Measurements from ENCODE around the gene UGT1A8. TPM values are rescaled to one million over a fixed set of nuclear protein-coding genes. Genes with fewer than 3 reads are reported as not detected.
"Not testable (repeated sequence)": the region's sequence is repeated elsewhere in the genome, so short reads cannot be mapped to it uniquely, and the experiment has no call there.

Gene UGT1A8
- total RNA-seq, 2 experiments from 2014 or later: not detected

- Mint-ChIP-seq H3K27ac (no peak overlapping the region), H3K27me3 (peaks cover 12% of the 10 kb centered on the region), H3K36me3 (ENCODE audit: low read depth) (no peaks in the 10 kb centered on the region), H3K9me3 (no peaks in the 10 kb centered on the region), H3K4me3 (no peak overlapping the region), H3K4me1 (no peaks in the 10 kb centered on the region)
- ChIA-PET POLR2A (no interaction called here), CTCF (no interaction called here)
- no peak for DNase-seq
These were observed 13.9 kb upstream of the UGT1A8 start for GRCh38 chr2:233603520-233603919.

DNA sequence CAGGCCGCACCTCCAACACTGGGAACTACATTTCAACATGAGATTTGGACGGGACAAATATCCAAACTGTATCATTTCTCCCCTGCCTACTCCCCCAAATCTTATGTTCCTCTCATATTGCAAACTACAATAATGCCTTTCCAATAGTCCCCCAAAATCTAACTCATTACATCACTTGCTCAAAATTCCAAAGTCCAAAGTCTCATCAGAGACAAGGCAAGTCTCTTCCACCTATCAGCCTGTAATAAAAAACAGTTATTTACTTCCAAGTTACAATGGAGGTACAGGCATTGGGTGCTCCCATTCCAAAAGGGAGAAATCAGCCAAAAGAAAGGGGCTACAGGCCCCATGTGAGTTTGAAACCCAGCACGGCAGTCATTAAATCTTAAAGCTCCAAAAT is 12.6 kb upstream of the UGT1A8 start:
- no peaks in the 10 kb centered on the region for H3K4me1 Mint-ChIP-seq
- POLR2A ChIA-PET: no interaction called here

DNA sequence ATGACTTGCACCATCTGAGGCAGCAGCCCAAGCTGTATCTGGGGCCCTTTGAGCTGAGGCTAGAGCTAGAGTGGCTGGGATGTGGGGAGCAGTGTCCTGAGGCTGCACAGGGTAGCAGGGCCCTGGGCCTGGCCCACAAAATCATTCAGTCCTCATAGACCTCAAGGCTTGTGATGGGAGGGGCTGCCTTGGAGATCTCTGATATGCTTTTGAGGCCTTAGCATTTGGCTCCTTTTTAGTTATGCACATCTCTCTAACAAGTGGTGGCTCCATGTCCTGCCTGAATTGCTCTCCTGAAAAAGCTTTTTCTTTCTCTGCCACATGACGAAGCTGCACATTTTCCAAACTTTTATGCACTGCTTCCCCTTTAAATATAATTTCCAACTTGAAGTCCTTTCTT is 11.8 kb upstream of the UGT1A8 start:
- peaks cover 3% of the 10 kb centered on the region for H3K9me3 Mint-ChIP-seq
- H3K36me3 Mint-ChIP-seq (ENCODE audit: low read depth): no peaks in the 10 kb centered on the region
- H3K4me1 Mint-ChIP-seq: no peaks in the 10 kb centered on the region
- POLR2A ChIA-PET: interaction anchor here (0.5 kb wide), 1 partner anchor 1538 kb away, joined by 3 read pairs; no protein-coding TSS in a partner anchor
- CTCF ChIA-PET: no interaction called here
- no peak for DNase-seq
- H3K27me3 Mint-ChIP-seq: peaks cover 2% of the 10 kb centered on the region
- no peak overlapping the region for H3K27ac Mint-ChIP-seq
- H3K4me3 Mint-ChIP-seq: no peak overlapping the region

More for the DNA sequence above, 12.6 kb upstream of the UGT1A8 start:
- H3K4me3 Mint-ChIP-seq: no peak overlapping the region
- no peaks in the 10 kb centered on the region for H3K9me3 Mint-ChIP-seq
- CTCF ChIA-PET: no interaction called here
- no peak for DNase-seq
- H3K27ac Mint-ChIP-seq: no peak overlapping the region
- peaks cover 8% of the 10 kb centered on the region for H3K27me3 Mint-ChIP-seq
- no peaks in the 10 kb centered on the region for H3K36me3 Mint-ChIP-seq (ENCODE audit: low read depth)

DNA sequence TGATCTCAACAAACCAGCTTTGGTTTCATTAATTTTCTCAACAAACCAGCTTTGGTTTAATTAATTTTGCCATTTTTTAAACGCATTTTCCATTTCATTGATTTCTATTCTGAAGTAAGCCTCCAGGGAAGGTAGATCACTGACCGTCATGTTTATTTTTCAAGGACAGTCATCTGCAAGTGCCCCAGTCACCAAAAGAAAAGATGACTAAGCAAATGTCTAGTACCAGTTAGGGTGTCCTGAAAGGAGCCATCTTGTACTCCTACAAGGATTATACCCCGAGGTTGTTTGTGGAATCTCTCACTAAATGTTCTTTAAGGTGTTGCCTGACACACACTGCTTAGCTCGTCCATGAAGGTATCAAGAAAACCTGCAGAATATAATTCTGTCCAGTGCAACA is 6.1 kb upstream of the UGT1A8 start:
- POLR2A ChIA-PET: no interaction called here
- H3K4me1 Mint-ChIP-seq: no peaks in the 10 kb centered on the region
- DNase-seq: no peak
- peaks cover 27% of the 10 kb centered on the region for H3K27me3 Mint-ChIP-seq
- peaks cover 8% of the 10 kb centered on the region for H3K9me3 Mint-ChIP-seq
- no peaks in the 10 kb centered on the region for H3K36me3 Mint-ChIP-seq (ENCODE audit: low read depth)
- no peak overlapping the region for H3K4me3 Mint-ChIP-seq
- CTCF ChIA-PET: no interaction called here
- H3K27ac Mint-ChIP-seq: no peak overlapping the region

GRCh38 chr2:233620204-233620603 is 2.8 kb downstream of the UGT1A8 start:
- ChIA-PET POLR2A (no interaction called here), CTCF (no interaction called here)
- DNase-seq: no peak
- no peaks in the 10 kb centered on the region for H3K4me1 Mint-ChIP-seq
- H3K27me3 Mint-ChIP-seq: peaks cover 28% of the 10 kb centered on the region
- peaks cover 3% of the 10 kb centered on the region for H3K9me3 Mint-ChIP-seq
- no peak overlapping the region for H3K27ac Mint-ChIP-seq
- H3K36me3 Mint-ChIP-seq (ENCODE audit: low read depth): no peaks in the 10 kb centered on the region
- no peak overlapping the region for H3K4me3 Mint-ChIP-seq

GRCh38 chr2:233621863-233622262 is 4.4 kb downstream of the UGT1A8 start:
- H3K27ac Mint-ChIP-seq; H3K4me1 Mint-ChIP-seq; CTCF ChIA-PET; POLR2A ChIA-PET; DNase-seq; H3K36me3 Mint-ChIP-seq (ENCODE audit: low read depth); H3K4me3 Mint-ChIP-seq; H3K9me3 Mint-ChIP-seq: not testable (repeated sequence)
- H3K27me3 Mint-ChIP-seq: peaks cover 19% of the 10 kb centered on the region

DNA sequence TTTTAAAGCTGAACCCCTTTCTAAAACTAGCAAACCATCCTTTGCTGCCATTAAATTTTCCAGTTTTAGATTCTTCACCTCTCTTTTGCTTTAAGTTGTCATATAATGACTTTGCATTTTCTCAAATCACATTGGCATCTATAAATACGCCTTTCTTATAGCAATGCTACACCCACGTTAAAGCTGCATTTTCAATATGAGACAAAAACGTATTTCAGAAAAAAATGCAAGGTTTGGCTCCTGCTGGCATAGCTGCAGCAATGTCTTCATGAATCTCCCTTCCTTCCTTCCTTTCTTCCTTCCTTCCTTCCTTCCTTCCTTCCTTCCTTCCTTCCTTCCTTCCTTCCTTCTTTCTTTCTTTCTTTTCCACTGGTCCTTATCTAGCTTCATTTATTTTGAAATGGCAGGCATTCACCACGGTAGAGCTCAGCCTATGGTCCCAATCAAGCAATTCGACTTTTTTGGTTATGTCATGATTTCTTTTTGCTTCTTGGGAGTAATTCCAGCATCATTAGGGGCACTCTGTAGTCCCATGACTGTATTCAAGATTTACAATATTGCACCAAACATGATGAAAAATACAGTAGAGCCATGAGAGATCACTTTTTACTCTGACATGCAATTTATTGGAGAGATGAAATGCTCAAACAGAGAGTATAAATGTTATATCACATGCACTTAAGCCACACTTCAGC is 10.0 kb downstream of the UGT1A8 start:
- Mint-ChIP-seq H3K27me3 (peaks cover 33% of the 10 kb centered on the region), H3K4me3 (no peak overlapping the region), H3K27ac (no peak overlapping the region), H3K4me1 (no peaks in the 10 kb centered on the region), H3K9me3 (peaks cover 6% of the 10 kb centered on the region), H3K36me3 (ENCODE audit: low read depth) (no peaks in the 10 kb centered on the region)
- CTCF ChIA-PET: interaction anchor here (0.6 kb wide), 1 partner anchor 160 kb away, joined by 3 read pairs; no protein-coding TSS in a partner anchor
- DNase-seq: no peak
- POLR2A ChIA-PET: no interaction called here

GRCh38 chr2:233636306-233636705 is 18.9 kb downstream of the UGT1A8 start, which contains the start of gene UGT1A10:
Gene UGT1A10 (plus strand): TSS chr2:233636448. CDS start chr2:233636523, 75 bp downstream.
- H3K9me3 Mint-ChIP-seq, DNase-seq: not testable (repeated sequence)

GRCh38 chr2:233638836-233639235 is 21.4 kb downstream of the UGT1A8 start:
- H3K27me3 Mint-ChIP-seq: peaks cover 7% of the 10 kb centered on the region
- POLR2A ChIA-PET: no interaction called here
- H3K27ac Mint-ChIP-seq: no peak overlapping the region
- H3K36me3 Mint-ChIP-seq (ENCODE audit: low read depth): no peaks in the 10 kb centered on the region
- no peak overlapping the region for H3K4me3 Mint-ChIP-seq
- CTCF ChIA-PET: no interaction called here
- H3K4me1 Mint-ChIP-seq: no peaks in the 10 kb centered on the region
- no peaks in the 10 kb centered on the region for H3K9me3 Mint-ChIP-seq
- DNase-seq: no peak

More at GRCh38 chr2:233636306-233636705, 18.9 kb downstream of the UGT1A8 start, which contains the start of gene UGT1A10:
- POLR2A ChIA-PET; H3K4me1 Mint-ChIP-seq; CTCF ChIA-PET; H3K27ac Mint-ChIP-seq; H3K4me3 Mint-ChIP-seq; H3K36me3 Mint-ChIP-seq (ENCODE audit: low read depth): not testable (repeated sequence)
- H3K27me3 Mint-ChIP-seq: peaks cover 27% of the 10 kb centered on the region

- H3K4me3 Mint-ChIP-seq: no peak overlapping the region
- no peaks in the 10 kb centered on the region for H3K4me1 Mint-ChIP-seq
- POLR2A ChIA-PET: no interaction called here
- no peaks in the 10 kb centered on the region for H3K36me3 Mint-ChIP-seq (ENCODE audit: low read depth)
- H3K27ac Mint-ChIP-seq: no peak overlapping the region
- CTCF ChIA-PET: no interaction called here
- H3K9me3 Mint-ChIP-seq: peaks cover 4% of the 10 kb centered on the region
- H3K27me3 Mint-ChIP-seq: peaks cover 4% of the 10 kb centered on the region
- DNase-seq: no peak
These were observed 22.4 kb downstream of the UGT1A8 start for GRCh38 chr2:233639860-233640259.

DNA sequence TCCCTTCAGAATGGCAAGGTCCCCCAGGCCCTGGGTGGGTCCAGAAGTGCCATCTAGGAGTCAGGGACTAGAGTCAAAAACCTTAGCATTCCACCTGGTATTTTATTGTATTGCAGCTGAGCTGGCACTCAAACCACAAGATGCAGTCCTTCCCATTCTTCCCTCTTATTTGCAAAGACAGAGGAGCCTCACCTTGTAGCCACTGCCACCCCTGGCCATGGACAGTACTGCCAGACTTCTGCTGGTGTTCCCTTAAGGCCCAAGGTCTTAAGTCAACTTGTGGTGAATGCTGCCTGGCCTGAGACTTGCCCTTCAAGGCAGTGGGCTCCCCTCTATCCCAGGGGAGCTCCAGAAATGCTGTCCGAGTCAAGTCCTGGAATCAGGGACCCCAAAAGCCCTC is 25.7 kb downstream of the UGT1A8 start:
- ChIA-PET CTCF (no interaction called here), POLR2A (no interaction called here)
- no peak overlapping the region for H3K4me3 Mint-ChIP-seq
- peaks cover 2% of the 10 kb centered on the region for H3K27me3 Mint-ChIP-seq
- no peaks in the 10 kb centered on the region for H3K36me3 Mint-ChIP-seq (ENCODE audit: low read depth)
- H3K9me3 Mint-ChIP-seq: peaks cover 19% of the 10 kb centered on the region
- no peak for DNase-seq
- H3K27ac Mint-ChIP-seq: no peak overlapping the region
- H3K4me1 Mint-ChIP-seq: no peaks in the 10 kb centered on the region

DNA sequence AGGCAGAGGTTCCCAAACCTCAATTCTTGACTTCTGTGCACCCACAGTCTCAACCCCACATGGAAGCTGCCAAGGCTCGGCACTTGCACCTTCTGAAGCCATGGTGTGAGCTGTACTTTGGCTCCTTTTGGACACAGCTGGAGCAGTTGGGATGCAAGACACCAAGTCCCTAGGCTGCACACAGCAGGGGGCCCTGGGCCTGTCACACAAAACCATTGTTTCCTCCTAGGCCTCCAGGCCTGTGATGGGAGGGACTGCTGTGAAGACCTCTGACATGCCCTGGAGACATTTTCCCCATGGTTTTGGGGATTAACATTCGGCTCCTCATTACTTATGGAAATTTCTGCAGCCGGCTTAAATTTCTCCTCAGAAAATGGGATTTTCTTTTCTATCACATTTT is 28.6 kb downstream of the UGT1A8 start:
- H3K4me3 Mint-ChIP-seq; H3K4me1 Mint-ChIP-seq; H3K27ac Mint-ChIP-seq; DNase-seq; H3K36me3 Mint-ChIP-seq (ENCODE audit: low read depth); H3K27me3 Mint-ChIP-seq; POLR2A ChIA-PET; CTCF ChIA-PET: not testable (repeated sequence)
- peaks cover 19% of the 10 kb centered on the region for H3K9me3 Mint-ChIP-seq

DNA sequence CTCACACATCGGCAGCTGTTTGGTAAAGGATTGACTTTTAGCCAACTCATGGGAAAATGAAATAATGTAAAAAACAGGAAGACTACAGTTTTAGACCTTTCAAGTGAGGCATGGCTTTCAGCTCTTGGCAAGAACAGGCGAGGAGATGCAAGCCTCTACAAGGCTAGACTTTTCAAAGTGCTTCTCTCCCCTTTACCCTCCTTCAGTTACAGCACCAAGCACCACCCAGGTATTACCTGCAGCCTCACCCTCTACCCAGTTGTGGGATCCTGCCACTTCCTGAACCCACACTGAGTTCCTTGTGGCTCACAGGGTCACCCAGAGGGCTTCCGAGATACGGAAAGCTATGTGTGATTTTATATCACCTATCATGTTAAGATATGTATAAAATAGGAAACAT is 33.5 kb downstream of the UGT1A8 start:
- no peak overlapping the region for H3K27ac Mint-ChIP-seq
- peaks cover 11% of the 10 kb centered on the region for H3K27me3 Mint-ChIP-seq
- ChIA-PET POLR2A (no interaction called here), CTCF (no interaction called here)
- no peak for DNase-seq
- H3K4me3 Mint-ChIP-seq: no peak overlapping the region
- H3K36me3 Mint-ChIP-seq (ENCODE audit: low read depth): no peaks in the 10 kb centered on the region
- no peaks in the 10 kb centered on the region for H3K4me1 Mint-ChIP-seq
- H3K9me3 Mint-ChIP-seq: peaks cover 7% of the 10 kb centered on the region

DNA sequence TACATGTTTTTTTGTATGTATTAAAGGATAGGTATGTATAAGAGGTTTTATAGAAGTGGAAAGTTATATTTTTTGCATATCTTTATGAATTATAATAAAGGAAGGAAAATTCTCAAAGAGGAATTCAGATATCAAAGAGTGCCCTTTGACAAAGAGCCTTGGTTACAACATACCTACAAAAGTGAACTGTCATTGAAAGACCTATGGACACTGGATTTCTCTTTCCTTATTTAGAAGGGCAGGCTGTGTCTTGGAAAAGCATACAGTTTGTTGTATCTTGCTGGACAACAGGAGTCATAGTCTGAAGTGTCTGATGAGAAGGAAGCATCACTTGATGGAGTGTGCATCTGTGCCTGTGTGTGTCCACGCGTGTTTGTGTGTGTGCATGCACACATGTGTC is 34.0 kb downstream of the UGT1A8 start:
- ChIA-PET CTCF (no interaction called here), POLR2A (no interaction called here)
- no peak for DNase-seq
- no peak overlapping the region for H3K27ac Mint-ChIP-seq
- H3K4me1 Mint-ChIP-seq: no peaks in the 10 kb centered on the region
- H3K9me3 Mint-ChIP-seq: peaks cover 4% of the 10 kb centered on the region
- H3K36me3 Mint-ChIP-seq (ENCODE audit: low read depth): no peaks in the 10 kb centered on the region
- H3K27me3 Mint-ChIP-seq: peaks cover 11% of the 10 kb centered on the region
- H3K4me3 Mint-ChIP-seq: no peak overlapping the region
